IMR-90 (cell line): ENCODE measurements around the gene CYP4V2. TPM values are rescaled to one million over a fixed set of nuclear protein-coding genes. Genes with fewer than 3 reads are reported as not detected.

Source experiments
- ATAC-seq: fragments of 200-7000 bp; cut with Tn5 transposase; 2 replicates; pipeline ENCODE4 v1.9.1; 2020; ENCODE audit warnings: low read depth, mild to moderate bottlenecking, moderate library complexity
- BruUV-seq: library from RNA; stranded (reverse); fragments of 400-500 nt; replicated peaks from 2 replicates; lab custom pipeline; 2021; lab: Mats Ljungman, UMichigan
- CTCF ChIA-PET: fragments of 300-600 bp; formaldehyde crosslinking; extraction: SDS; loops from one replicate; lab custom pipeline; 2021; ENCODE audit warnings: antibody characterized with exemption; lab: Yijun Ruan, JAX
- POLR2A ChIA-PET: fragments of 300-600 bp; sonication (Branson Sonifier 250); formaldehyde crosslinking; loops from one replicate; lab custom pipeline; 2022; ENCODE audit warnings: antibody characterized with exemption; ENCODE audit not compliant: unreplicated experiment; lab: Charles Lee
- DNase-seq: peaks from one replicate; pipeline ENCODE4 v3.0.0; 2013
- H2AFZ ChIP-seq: replicated peaks from 2 replicates; pipeline ENCODE3; 2013; ENCODE audit warnings: low read length, mild to moderate bottlenecking; ENCODE audit not compliant: poor library complexity
- H2AK5ac ChIP-seq: 2 replicates; pipeline ENCODE4 v1.6.1; 2013; ENCODE audit warnings: low read depth, low read length, inconsistent platforms
- H2AK9ac ChIP-seq: replicated peaks from 2 replicates; pipeline ENCODE3; 2013; ENCODE audit warnings: mild to moderate bottlenecking, low read depth, low read length, moderate library complexity; ENCODE audit not compliant: poor library complexity
- H2BK120ac ChIP-seq: 2 replicates; pipeline ENCODE4 v1.6.1; 2013; ENCODE audit warnings: low read depth, low read length, inconsistent platforms
- H2BK15ac ChIP-seq: 3 replicates; pipeline ENCODE4 v1.6.1; 2013; ENCODE audit warnings: low read depth, low read length, inconsistent platforms
- H2BK20ac ChIP-seq: 2 replicates; pipeline ENCODE4 v1.6.1; 2013; ENCODE audit warnings: low read depth, mild to moderate bottlenecking, inconsistent platforms, low read length, moderate library complexity
- H2BK5ac ChIP-seq: 2 replicates; pipeline ENCODE4 v1.6.1; 2013; ENCODE audit warnings: mild to moderate bottlenecking, low read depth, low read length, inconsistent platforms; ENCODE audit not compliant: poor library complexity, severe bottlenecking
- H3K14ac ChIP-seq: replicated peaks from 2 replicates; pipeline ENCODE4 v1.6.1; 2013; ENCODE audit warnings: low read depth, low read length, inconsistent platforms
- H3K18ac ChIP-seq: 2 replicates; pipeline ENCODE4 v1.6.1; 2013; ENCODE audit warnings: low read depth, low read length, control low read depth
- H3K23ac ChIP-seq: 2 replicates; pipeline ENCODE4 v1.6.1; 2013; ENCODE audit warnings: low read depth, low read length, inconsistent platforms
- H3K27ac ChIP-seq: 2 replicates; pipeline ENCODE4 v1.5.1; 2013; ENCODE audit warnings: mild to moderate bottlenecking, control low read depth, low read length; ENCODE audit not compliant: insufficient read depth
- H3K27me3 ChIP-seq: 2 replicates; pipeline ENCODE4 v1.6.1; 2013; ENCODE audit warnings: low read length; ENCODE audit not compliant: control insufficient read depth, insufficient read depth
- H3K36me3 ChIP-seq: 2 replicates; pipeline ENCODE4 v1.6.1; 2013; ENCODE audit warnings: low read length, mixed read lengths; ENCODE audit not compliant: control insufficient read depth, insufficient read depth
- H3K4ac ChIP-seq: 2 replicates; pipeline ENCODE4 v1.6.1; 2013; ENCODE audit warnings: low read depth, low read length, inconsistent platforms
- H3K4me1 ChIP-seq: 2 replicates; pipeline ENCODE4 v1.6.1; 2013; ENCODE audit warnings: low read length, mixed read lengths; ENCODE audit not compliant: control insufficient read depth, insufficient read depth
- H3K4me2 ChIP-seq: 2 replicates; pipeline ENCODE4 v1.6.1; 2013; ENCODE audit warnings: low read depth, mild to moderate bottlenecking, control low read depth, low read length, moderate library complexity
- H3K4me3 ChIP-seq: 2 replicates; pipeline ENCODE4 v1.5.1; 2013; ENCODE audit warnings: low read depth, mild to moderate bottlenecking, control low read depth, low read length, moderate library complexity; ENCODE audit not compliant: insufficient read depth
- H3K56ac ChIP-seq: 2 replicates; pipeline ENCODE4 v1.6.1; 2013; ENCODE audit warnings: low read length, inconsistent platforms; ENCODE audit not compliant: insufficient read depth; ENCODE audit errors: extremely low read depth
- H3K79me1 ChIP-seq, 2 experiments: 2 replicates each; pipeline ENCODE4 v1.6.1; 2013; ENCODE audit warnings: low read length in 2 of 2, inconsistent platforms in 1 of 2, low read depth in 1 of 2
- H3K9ac ChIP-seq: 2 replicates; pipeline ENCODE4 v1.6.1; 2013; ENCODE audit warnings: low read depth, low read length, control low read depth
- H3K9me1 ChIP-seq: 2 replicates; pipeline ENCODE4 v1.6.1; 2013; ENCODE audit warnings: low read length, inconsistent platforms; ENCODE audit not compliant: insufficient read depth
- H3K9me3 ChIP-seq: 2 replicates; pipeline ENCODE4 v1.6.1; 2013; ENCODE audit warnings: low read length; ENCODE audit not compliant: control insufficient read depth, insufficient read depth
- H4K20me1 ChIP-seq: 2 replicates; pipeline ENCODE4 v1.6.1; 2013; ENCODE audit warnings: low read length, inconsistent platforms; ENCODE audit not compliant: insufficient read depth
- H4K5ac ChIP-seq: 2 replicates; pipeline ENCODE4 v1.6.1; 2013; ENCODE audit warnings: mild to moderate bottlenecking, low read depth, low read length, control low read depth
- H4K8ac ChIP-seq, 2 experiments: 2 replicates each; pipeline ENCODE4 v1.6.1; 2013; ENCODE audit warnings: low read depth in 2 of 2, low read length in 2 of 2, control low read depth in 1 of 2, inconsistent platforms in 1 of 2
- H4K91ac ChIP-seq: 2 replicates; pipeline ENCODE4 v1.6.1; 2013; ENCODE audit warnings: low read depth, low read length, inconsistent platforms; ENCODE audit not compliant: insufficient read depth
- FOS ChIP-seq: fragments of 150-350 bp; IDR thresholded peaks from 2 replicates; pipeline ENCODE4 v1.6.1; 2016; ENCODE audit warnings: low read depth, low read length
- MAFK ChIP-seq: IDR thresholded peaks from 2 replicates; pipeline ENCODE4 v1.6.1; 2012; ENCODE audit warnings: low read depth, low read length, improper control_type of control experiment
- MAZ ChIP-seq: IDR thresholded peaks from 2 replicates; pipeline ENCODE4 v1.6.1; 2012; ENCODE audit warnings: low read depth, mild to moderate bottlenecking, low read length, improper control_type of control experiment, moderate library complexity, borderline replicate concordance
- MXI1 ChIP-seq: IDR thresholded peaks from 2 replicates; pipeline ENCODE4 v1.6.1; 2012; ENCODE audit warnings: low read depth, mild to moderate bottlenecking, low read length, moderate library complexity, borderline replicate concordance
- WGBS, 2 experiments: methylation state at CpG; one replicate each; pipeline versions ENCODE4 v1.1.5 to v1.1.7; 2013; ENCODE audit warnings: missing lambda C conversion rate in 2 of 2; ENCODE audit not compliant: insufficient read length in 1 of 2; ENCODE audit errors: extremely low coverage in 2 of 2; 5-methylcytosine and 5-hydroxymethylcytosine counted together
- dilution Hi-C: fragments of 300-500 bp; cut with HindIII; formaldehyde crosslinking; loops from one replicate; pipeline ENCODE4 v1.14.3; 2018; ENCODE audit warnings: low sequenced_read_pairs; ENCODE audit not compliant: unreplicated experiment
- in situ Hi-C: fragments of 300-500 bp; cut with MboI; formaldehyde crosslinking; loops from 3 replicates; pipeline ENCODE4 v1.14.3; 2019; ENCODE audit warnings: low sequenced_read_pairs, inconsistent platforms, mixed read lengths
- intact Hi-C: fragments of 100-400 bp; cut with micrococcal nuclease; formaldehyde crosslinking; loops from 2 replicates; pipeline ENCODE4 v1.10.0; 2022
- polyA plus RNA-seq, 3 experiments: library from polyadenylated mRNA; depleted of rRNA; stranded (reverse); fragments of >200 nt; gene quantifications; 2 replicates each; pipeline ENCODE4 v1.2.3, GENCODE V29; 2012; ENCODE audit warnings: low replicate concordance in 1 of 3
- total RNA-seq: library from RNA; depleted of rRNA; stranded (reverse); fragments of >200 nt; gene quantifications from 2 replicates; pipeline ENCODE4 v1.2.3, GENCODE V29; 2012

The CYP4V2 gene
- total and polyA plus RNA-seq, 2 of the 4 experiments (the other 2 are of a cell fraction) = 3.9 to 4.1 TPM

- no peak for TF ChIP-seq MAFK
- TF ChIP-seq MXI1 = peak; percentile 29; the same call in 1 of the 2 replicates
- TF ChIP-seq FOS = no peak
- TF ChIP-seq MAZ = no peak
- Histone ChIP-seq H2BK120ac (no peak overlapping the region), H3K36me3 (no peaks in the 10 kb centered on the region), H3K4ac (no peak overlapping the region; the same call in 1 of the 2 replicates), H4K5ac (no peak overlapping the region), H3K56ac (no peak overlapping the region), H2AK9ac (no peak overlapping the region), H3K9me1 (no peaks in the 10 kb centered on the region), H3K14ac (no peak overlapping the region), H3K27ac (no peak overlapping the region), H3K27me3 (peaks cover 3% of the 10 kb centered on the region; the same call in 1 of the 2 replicates), H3K9ac (peak overlapping the region; percentile 30; the same call in 1 of the 2 replicates), H3K9me3 (no peaks in the 10 kb centered on the region), H3K4me2 (peak overlapping the region; percentile 43), H2BK20ac (no peak overlapping the region), H4K8ac (peak overlapping the region in 1 of 2 experiments; percentile 53; a peak in 2 of 4 replicates), H3K4me1 (peaks cover 2% of the 10 kb centered on the region; the same call in 1 of the 2 replicates), H2BK15ac (no peak overlapping the region), H3K79me1 (no peaks in the 10 kb centered on the region), H3K4me3 (peak overlapping the region; percentile 45), H2BK5ac (no peak overlapping the region), H2AFZ (peak overlapping the region; percentile 82), H2AK5ac (no peak overlapping the region), H4K91ac (no peak overlapping the region), H4K20me1 (no peaks in the 10 kb centered on the region), H3K18ac (no peak overlapping the region; the same call in 1 of the 2 replicates), H3K23ac (peak overlapping the region; percentile 8; the same call in 1 of the 2 replicates)
- ChIA-PET CTCF (no interaction called here), POLR2A (interaction anchor here (0.6 kb wide), 1 partner anchor 812 kb away, joined by 3 read pairs; no protein-coding TSS in a partner anchor)
- WGBS, 2 experiments = 5% methylated on average over 12 of the region's 72 CpGs; no CpG with 5 or more reads in 1 of the 2 experiments
- BruUV-seq = no TSS peak
- DNase-seq (peak; percentile 21), ATAC-seq (peak; percentile 84)
- dilution Hi-C loops (no loop called here), in situ Hi-C loops (no loop called here), intact Hi-C loops (no loop called here)
These were observed 47.0 kb upstream of the CYP4V2 start for GRCh38 chr4:186144198-186144945.
